OCI-M2 (cell line): ENCODE measurements around the gene PCYT1B.
"Not testable (repeated sequence)": the region's sequence is repeated elsewhere in the genome, so short reads cannot be mapped to it uniquely, and the experiment has no call there.

Source experiments
- DNase-seq: peaks from one replicate; lab custom pipeline; 2025; ENCODE audit not compliant: unreplicated experiment; lab: John Stamatoyannopoulos, UW

Gene PCYT1B

DNA sequence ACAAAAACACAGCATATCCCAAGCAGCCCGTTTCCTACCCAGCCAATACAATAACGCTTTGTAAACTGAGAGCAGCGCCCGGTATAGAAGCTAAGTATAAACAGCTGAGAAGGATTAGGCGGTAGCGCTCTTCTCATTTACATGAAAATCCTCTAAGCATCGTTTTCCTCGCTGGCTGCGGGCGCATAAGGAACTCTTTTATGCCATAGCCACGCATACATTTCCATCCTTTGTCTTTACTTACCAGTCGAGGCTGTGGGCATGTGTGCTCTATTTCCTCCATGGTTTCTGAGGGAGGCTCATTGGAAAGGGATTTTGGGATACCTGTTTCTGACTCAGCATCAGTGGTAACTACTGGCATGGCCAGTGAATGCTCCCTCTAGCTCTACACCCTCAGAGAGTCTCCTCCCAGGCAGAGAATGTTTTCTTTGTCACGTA is 383 bp downstream of the PCYT1B start:
- DNase-seq, result no peak

- DNase-seq, result no peak
These were observed 1.1 kb downstream of the PCYT1B start for GRCh38 chrX:24646006-24646405.

- no peak for DNase-seq
These were observed 4.0 kb downstream of the PCYT1B start for GRCh38 chrX:24643116-24643515.

DNA sequence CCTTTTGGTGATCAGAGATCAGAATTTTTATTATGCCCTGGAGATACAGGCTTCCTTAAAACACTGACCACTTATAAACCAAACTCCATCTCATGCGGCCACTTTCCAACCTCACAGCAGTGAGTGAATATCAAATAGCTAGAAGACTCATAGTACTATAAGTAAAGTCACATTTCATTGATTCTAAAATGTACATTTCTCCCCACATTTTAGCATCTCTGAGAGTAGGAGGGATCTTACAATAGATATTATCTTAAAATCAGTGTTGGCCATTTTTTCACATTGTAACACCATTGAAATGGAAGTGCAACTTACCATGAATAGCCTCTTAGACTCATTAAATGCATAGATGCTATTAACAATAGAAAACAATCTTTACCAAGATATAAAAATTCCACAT is 17.4 kb downstream of the PCYT1B start:
- DNase-seq, result no peak

GRCh38 chrX:24619647-24620046 is 27.5 kb downstream of the PCYT1B start:
- DNase-seq, result no peak

GRCh38 chrX:24610516-24610915 is 36.6 kb downstream of the PCYT1B start:
- no peak for DNase-seq

GRCh38 chrX:24607616-24608015 is 39.5 kb downstream of the PCYT1B start:
- DNase-seq, result no peak

- DNase-seq, result not testable (repeated sequence)
These were observed 41.2 kb downstream of the PCYT1B start for GRCh38 chrX:24605941-24606340.

DNA sequence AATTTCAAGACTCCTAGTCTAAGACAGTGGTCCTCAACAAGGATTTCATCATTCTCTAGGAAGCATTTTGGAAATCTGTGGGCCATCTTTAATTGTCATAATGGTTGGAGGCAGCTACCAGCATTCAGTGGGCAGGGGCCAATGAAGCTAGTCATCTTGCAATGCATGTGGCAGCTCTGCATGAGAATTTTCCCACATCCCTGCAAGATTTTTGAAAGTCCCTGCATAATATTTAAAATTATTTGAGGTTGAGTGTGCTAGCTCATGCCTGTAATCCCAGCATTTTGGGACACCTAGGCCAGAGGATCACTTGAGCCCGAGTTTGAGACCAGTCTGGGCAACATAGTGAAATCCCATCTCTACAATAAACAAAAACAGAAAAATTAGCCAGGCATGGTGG is 44.0 kb downstream of the PCYT1B start:
- no peak for DNase-seq

GRCh38 chrX:24601858-24602257 is 45.3 kb downstream of the PCYT1B start:
- no peak for DNase-seq

- no peak for DNase-seq
These were observed 52.6 kb downstream of the PCYT1B start for GRCh38 chrX:24594501-24594900.

GRCh38 chrX:24590111-24590510 is 57.0 kb downstream of the PCYT1B start:
- no peak for DNase-seq

- DNase-seq, result no peak
These were observed 70.1 kb downstream of the PCYT1B start for GRCh38 chrX:24577091-24577490.

DNA sequence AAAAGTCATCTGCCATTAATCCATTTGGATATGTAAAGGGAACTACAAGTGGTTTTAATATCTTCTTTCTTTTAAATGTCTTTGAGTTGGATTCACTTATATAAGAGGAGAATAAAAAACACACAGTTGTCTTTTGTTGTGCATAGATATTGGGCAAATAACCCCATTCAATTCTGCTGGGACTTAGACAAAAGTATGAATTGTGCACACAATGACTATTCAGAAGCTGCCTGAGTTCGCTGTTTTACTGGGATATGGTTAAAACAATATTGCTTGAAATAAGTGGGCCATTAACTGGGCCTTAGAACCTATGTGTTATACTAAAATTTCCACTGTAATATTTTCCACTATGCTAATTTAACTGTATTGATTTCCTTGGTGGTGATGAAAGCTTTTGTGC is 71.7 kb downstream of the PCYT1B start:
- no peak for DNase-seq

DNA sequence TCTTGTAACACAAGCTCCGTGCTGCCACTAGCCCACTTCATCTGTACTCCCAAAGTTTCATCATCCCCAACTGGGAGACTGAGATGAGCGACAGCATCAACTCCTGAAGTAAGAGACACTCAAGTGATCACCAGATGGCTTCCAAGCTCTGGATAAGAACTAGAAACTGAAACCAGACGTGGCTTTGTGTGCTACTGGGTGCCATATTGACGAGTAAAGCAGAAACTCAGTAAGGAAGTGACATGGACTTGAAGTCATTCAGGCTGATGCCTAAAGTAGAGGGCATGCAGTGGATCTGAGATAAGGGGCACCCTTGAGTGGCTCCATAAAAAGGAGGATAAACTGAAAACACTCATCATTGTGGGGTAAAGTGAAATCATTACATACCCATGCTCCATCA is 72.4 kb downstream of the PCYT1B start:
- DNase-seq, result no peak

DNA sequence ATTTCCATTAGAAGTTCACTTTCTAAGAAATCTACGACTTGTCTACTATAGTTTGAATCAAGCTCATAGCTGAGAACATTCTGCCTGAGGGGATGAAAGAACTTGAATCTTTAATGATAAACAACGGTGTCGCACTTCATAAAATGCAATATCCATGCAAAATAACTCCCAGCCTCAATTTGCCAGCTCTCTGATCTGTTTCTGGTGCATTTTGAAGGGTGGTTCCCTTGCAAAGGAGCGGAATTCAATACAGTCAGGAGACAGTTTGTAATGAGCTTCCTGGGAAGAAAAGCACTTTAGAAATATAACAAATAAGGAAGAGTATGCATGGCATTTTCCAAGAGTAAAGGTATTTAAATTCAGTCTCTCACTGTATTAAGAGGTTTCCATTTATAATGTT is 80.0 kb downstream of the PCYT1B start:
- DNase-seq, result no peak

DNA sequence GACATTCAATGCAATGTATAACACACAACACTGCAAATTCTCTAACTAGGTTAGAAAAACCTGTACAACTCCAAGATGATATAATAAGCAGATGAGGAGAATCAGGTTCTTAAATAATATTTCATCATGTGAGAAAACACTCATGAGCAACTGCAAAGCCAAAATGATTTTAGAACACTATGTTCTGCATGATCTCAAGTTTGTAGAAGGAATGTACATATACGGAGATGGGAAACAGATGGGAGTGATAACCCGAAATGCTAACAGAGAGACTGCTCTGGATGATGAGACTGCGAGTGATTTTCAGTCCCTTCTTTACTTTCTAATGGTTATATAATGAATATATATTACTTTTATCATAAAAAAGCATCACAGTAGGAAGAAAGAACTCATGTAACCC is 80.9 kb downstream of the PCYT1B start:
- no peak for DNase-seq

GRCh38 chrX:24563291-24564010 is 83.7 kb downstream of the PCYT1B start:
- DNase-seq, result no peak

DNA sequence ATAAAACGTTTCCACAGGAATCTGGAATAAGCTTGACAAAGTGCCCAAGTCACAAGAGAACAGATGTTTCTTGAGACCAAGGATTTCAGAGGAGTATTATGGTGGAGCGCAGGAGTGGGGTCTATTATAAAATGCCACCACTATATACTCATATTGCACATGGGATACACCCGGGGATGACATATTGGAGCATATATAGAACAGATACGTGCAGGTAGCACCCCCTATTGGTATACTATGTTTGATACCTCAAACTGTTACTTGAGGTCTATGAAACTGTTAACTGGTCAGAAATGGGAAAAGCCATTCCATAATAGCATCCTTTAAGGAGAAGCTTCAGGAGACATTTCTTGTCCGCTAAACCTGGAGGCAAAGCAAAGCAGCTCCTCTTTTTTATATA is 86.0 kb downstream of the PCYT1B start:
- no peak for DNase-seq

GRCh38 chrX:24553011-24553410 is 94.1 kb downstream of the PCYT1B start:
- no peak for DNase-seq

DNA sequence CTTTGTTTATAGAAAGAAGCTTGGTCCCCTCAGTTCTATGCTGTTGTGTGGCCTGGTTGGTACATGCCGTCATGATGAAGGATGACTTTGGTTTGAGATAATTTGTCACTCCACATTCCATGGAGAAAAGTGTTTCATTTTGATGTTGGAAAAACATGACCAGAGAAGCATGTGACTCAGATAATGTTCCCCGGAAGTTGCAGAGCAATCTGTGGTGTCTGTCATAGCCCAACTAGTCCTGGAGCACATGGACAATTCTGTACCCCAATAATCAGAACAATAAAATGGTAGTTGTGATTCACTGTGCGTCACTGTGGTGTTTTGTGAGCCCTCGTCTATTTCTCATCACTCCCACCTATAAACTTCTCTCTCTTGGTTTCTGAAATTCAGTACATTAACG is 97.0 kb downstream of the PCYT1B start:
- no peak for DNase-seq

DNA sequence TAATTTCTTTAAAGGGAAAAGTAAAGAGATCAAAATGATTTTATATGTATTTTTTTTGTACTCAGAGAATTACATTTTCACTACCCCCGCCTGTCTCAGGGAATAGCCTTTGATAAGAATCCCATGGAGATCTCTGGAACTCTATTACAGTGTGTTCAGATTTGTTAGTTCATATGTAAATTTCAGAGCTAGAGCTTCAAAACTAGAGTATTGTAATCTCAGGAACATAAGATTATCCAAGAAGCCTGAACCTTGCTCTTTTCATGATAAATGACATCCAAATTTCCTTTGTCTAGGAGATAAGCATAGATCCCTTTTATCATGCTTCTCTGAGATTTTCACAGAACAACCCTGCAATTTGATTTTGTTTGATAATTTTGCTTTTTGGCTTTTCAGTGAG is 99.2 kb downstream of the PCYT1B start:
- DNase-seq, result no peak

DNA sequence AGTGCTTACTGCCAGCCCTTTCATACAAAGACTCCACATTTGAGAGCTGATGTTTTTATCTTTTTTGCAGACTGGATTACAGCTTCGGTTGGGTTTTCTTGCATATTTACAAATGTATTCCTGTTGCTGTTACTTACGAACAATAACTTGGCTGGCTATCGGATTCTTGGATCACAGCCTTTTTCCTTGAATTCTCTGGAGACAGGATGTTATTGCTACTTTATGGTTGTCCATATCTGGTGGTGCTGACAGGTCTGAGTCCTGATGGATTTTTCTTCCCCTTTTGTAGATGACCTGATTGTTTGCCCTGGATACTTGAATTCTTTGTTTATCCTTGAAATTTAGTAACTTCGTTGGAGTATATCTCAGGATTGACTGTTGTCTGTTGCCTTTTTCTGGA is 104.4 kb downstream of the PCYT1B start:
- DNase-seq, result no peak
